CD4-positive, alpha-beta T cell treated with Interferon gamma for 1 hour (primary cell): ENCODE results near the gene KCNH6.

Experiments
- DNase-seq: peaks from one replicate; pipeline ENCODE4 v3.0.0-alpha.2; 2020

The KCNH6 gene

GRCh38 chr17:63489291-63489690 is 33.9 kb upstream of the KCNH6 start:
- no peak for DNase-seq

DNA sequence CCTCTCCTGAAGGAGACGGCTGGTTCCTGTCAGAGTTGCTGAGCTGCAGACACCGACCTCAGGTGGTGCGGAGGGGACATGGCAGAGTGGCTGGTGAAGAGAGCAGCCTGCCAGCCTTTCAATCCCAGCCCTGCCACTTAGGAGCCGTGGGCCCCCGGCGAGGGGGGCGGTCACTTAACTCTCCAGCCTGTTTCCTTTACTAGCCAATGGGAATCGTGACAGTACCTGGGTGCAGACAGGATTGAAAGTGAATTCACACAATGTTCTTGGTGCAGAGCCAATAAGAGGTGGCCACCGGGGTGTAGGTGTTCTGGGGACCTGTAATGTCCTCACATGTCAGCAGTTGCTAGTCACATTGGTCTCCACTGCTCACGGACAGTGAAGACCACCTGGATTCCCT is 32.8 kb upstream of the KCNH6 start:
- no peak for DNase-seq

DNA sequence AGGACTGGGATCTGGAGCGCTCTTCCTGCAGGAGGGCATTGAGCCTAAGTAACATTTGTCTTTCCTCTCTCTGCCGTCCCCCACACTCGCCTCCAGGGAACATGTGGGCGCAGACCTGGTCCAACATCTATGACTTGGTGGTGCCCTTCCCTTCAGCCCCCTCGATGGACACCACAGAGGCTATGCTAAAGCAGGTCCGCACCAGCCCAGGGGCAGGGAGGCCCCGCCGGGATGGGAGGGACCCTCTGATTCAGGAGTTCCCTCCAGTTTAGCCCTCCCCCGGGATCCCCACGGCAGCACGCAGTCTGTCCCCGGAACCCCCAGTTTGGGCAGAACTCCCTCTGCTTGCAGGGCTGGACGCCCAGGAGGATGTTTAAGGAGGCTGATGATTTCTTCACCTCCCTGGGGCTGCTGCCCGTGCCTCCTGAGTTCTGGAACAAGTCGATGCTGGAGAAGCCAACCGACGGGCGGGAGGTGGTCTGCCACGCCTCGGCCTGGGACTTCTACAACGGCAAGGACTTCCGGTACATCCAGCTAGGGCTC is 32.2 kb upstream of the KCNH6 start:
- DNase-seq: no peak

GRCh38 chr17:63491413-63491812 is 31.7 kb upstream of the KCNH6 start:
- DNase-seq: no peak

DNA sequence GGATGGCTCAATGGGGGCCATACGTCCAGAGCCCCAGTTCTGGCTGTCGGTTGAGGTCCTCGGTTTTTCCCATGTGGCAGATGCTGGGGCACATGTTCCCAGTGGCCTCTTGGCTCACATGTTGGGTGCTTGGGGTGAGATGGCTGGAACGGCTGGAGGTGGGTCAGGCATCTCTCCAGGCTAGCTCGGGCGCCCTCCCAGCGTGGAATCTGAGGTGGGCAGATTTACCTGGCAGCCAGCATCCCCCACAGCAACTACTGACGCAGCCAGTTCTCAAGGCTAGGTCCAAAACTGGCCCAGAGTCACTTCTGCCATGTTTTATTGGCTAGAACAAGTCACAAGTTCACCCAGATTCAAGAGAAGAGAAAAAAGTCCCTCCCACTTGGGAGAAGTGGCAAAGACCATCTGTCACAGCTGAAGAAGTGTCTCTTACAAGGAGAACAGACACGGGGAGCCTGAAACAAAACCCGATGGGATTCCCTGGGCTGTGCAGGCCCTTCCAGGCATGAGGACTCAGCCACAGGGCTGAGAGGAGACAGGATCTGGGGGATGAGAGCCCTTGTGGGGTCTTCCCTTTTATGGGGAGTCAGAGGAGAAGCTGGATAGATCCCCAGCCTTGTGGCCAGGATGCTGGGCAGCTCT is 31.1 kb upstream of the KCNH6 start:
- no peak for DNase-seq

DNA sequence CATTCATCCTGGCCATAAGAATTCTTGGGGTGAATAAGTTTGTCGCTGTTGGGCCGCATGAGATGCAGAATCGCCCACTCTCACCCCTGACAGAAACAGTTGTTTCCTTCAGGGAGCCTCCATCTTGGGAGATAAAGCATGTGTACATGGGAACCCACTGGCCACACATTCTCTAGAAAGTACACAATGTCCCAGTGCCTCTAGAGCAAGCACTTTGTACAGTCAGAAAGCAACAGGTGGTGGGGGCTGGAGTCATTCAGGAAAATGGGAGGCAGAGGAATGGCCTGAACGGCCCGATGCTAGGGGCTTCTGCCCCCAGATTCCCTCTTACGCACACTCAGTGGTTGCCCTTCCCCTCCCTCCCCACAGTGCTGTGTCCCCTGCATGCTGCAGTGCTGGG is 30.2 kb upstream of the KCNH6 start:
- no peak for DNase-seq

- no peak for DNase-seq
These were observed 29.7 kb upstream of the KCNH6 start for GRCh38 chr17:63493411-63493810.

- no peak for DNase-seq
These were observed 28.7 kb upstream of the KCNH6 start for GRCh38 chr17:63494300-63494928.

- DNase-seq: no peak
These were observed 27.7 kb upstream of the KCNH6 start for GRCh38 chr17:63495491-63495890.

DNA sequence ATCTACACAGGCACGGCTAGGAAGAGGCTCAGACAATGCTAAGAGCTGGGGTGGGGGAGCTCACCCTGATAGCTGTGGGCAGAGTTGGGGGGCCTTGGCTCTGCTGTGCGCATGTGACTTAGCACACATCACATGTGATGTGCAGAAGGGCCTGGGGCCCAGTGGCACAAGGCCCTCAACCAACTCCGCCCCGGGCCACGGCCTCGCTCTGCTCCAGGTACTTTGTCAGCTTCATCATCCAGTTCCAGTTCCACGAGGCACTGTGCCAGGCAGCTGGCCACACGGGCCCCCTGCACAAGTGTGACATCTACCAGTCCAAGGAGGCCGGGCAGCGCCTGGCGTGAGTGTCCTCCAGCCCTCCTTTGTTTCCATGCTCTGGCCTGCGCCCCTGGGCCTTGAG is 27.0 kb upstream of the KCNH6 start:
- no peak for DNase-seq

GRCh38 chr17:63496663-63497400 is 26.3 kb upstream of the KCNH6 start:
- no peak for DNase-seq

DNA sequence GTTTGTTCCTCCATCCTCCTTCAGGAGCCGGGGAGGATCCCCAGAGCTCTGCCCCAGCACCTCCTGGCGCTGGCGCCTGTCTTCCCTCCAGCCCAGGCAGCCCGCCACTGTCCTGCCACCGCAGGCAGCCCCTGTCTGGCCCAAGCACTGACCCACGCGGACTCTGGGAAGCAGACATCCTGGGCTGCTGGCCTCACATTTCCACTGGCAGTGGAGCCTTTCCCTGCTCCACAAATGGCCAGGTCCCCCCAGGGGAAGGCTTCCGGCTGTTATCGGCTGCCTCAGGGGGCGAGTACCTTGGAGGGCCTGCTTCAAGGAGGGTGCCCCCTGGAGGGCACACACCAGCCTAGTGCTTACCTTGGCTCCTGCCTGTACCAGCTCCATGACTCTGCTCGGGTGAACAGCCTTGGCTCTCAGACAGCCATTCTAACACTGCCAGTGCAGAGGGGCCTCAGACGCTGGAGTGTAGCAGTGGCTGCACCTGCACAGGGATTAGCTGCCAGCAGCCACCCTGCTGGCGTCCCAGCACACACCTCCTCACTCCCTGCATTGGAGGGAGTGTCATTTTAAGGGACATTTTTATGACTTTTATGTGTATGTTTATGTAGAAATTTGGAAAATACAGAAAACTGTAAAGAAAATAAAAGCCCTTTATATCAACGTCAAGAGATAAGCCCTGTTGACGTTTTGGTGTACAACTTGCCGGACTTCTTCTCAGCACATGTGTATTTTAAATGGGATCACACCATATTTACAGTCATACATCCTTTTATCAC is 25.3 kb upstream of the KCNH6 start:
- no peak for DNase-seq

DNA sequence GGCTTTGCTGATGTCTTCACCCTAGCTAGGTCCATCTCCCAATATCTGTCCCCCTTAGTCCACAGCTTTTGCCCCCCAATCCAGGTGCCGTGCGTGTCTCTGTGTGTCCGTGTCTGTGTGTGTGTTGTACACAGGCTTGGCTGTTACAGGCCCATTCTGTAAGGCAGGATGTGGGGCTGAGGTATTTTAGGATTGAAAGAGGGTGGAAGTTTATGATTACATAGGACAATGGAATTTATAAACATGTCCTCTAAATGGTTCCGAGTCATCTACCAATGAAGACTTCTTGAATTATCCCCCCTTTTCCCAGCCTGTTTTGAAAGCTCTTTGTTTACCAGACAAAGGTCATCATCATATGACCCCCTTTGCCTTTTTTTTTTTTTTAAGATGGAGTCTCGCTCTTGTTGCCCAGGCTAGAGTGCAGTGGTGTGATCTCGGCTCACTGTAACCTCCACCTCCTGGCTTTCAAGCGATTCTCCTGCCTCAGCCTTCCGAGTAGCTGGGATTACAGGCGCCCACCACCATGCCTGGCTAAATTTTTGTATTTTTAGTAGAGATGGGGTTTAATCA is 24.4 kb upstream of the KCNH6 start:
- DNase-seq: no peak

- DNase-seq: no peak
These were observed 22.4 kb upstream of the KCNH6 start for GRCh38 chr17:63500543-63501390.

- no peak for DNase-seq
These were observed 19.8 kb upstream of the KCNH6 start for GRCh38 chr17:63503341-63503705.

- no peak for DNase-seq
These were observed 18.9 kb upstream of the KCNH6 start for GRCh38 chr17:63504261-63504660.

- DNase-seq: no peak
These were observed 17.8 kb upstream of the KCNH6 start for GRCh38 chr17:63505341-63505740.

DNA sequence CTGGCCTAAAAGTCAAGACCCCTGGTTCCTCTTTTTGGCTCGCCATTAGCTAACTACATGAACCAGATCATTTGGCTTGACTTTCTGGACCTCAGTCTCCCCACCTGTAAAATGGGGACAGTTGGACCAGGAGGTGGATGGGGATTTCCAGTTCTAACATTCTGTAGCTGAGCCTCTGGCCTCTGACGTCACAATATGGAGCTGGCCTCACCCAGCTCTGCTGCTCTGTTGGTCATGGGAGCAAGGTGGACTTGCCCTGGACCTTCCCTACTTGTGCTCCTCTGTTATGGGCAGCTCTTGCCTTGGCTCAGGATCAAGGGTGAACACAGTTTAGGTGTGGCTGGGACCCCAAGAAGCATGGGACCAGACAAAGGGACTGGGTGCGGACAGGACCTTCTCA is 16.5 kb upstream of the KCNH6 start:
- DNase-seq: no peak

DNA sequence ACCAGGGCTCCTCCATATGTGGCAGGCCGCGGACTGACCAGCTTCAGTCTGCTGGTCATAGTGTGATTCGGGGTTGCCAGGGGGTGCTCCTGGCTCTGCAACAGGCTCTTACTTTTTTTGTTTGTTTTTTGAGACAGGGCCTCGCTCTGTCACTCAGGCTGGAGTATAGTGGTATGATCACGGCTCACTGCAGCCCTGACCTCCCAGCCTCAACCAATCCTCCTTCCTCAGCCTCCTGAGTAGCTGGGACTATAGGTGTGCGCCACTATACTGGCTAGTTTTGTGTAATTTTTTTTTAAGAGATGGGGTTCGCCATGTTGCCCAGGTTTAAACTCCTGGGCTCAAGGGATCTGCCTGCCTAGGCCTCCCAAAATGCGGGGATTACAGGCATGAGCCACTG is 11.8 kb upstream of the KCNH6 start:
- DNase-seq: no peak

- no peak for DNase-seq
These were observed 10.8 kb upstream of the KCNH6 start for GRCh38 chr17:63512388-63512787.

DNA sequence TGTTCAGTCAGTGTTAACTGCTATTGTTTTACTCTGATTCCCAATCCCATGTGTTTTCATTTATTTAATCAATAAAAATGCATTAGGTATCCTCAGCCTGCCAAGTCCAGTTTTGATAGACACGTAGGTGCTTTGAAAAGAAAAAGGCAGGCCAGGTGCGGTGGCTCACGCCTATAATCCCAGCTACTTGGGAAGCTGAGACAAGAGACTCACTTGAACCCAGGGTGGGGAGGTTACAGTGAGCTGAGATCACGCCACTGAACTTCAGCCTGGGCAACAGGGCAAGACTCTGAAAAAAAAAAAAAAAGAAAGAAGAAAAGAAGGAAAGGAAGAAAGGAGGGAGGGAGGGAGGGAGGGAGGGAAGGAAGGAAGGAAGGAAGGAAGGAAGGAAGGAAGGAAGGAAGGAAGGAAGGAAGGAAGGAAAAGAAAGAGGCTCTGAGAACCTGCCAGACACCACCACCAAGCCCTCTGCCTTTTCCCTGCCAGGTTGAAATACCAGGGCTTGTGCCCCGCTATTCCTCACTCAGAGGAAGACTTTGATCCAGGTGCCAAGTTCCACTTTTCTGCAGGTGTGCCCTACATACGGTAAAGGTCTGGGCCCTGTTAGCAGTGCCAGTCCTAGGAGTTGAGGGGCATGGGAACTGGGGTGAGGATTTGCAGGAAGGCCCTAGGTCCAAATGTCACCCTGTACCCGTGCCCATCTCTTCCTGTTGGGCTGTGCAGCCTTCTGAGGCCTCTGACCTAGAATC is 10.1 kb upstream of the KCNH6 start:
- no peak for DNase-seq
